Breast epithelium (tissue), 3 donors: ENCODE data around the gene ZFYVE16.

Experiments used
- CTCF ChIP-seq, 3 donors: fragments of 450-650 bp; IDR thresholded peaks; one replicate each; pipeline ENCODE4 v1.5.1; 2016 to 2017; ENCODE audit warnings: antibody characterized with exemption in 3 of 3, mild to moderate bottlenecking in 3 of 3, moderate library complexity in 3 of 3
- POLR2AphosphoS5 ChIP-seq, 3 donors: sonication (generic); formaldehyde crosslinking; IDR thresholded peaks; one replicate each; pipeline ENCODE4 v1.6.1; 2017; ENCODE audit warnings: antibody characterized with exemption in 3 of 3

GRCh38 chr5:80487444-80487828 is 79.6 kb downstream of the ZFYVE16 start:
- TF ChIP-seq CTCF (IDR thresholded peaks at IDR 0.05), result no peak
- TF ChIP-seq POLR2AphosphoS5 (IDR thresholded peaks at IDR 0.05), result no peak
